ENCODE data around the gene ZNF146. TPM values are rescaled to one million over a fixed set of nuclear protein-coding genes. Genes with fewer than 3 reads are reported as not detected.
"Not testable (repeated sequence)": the region's sequence is repeated elsewhere in the genome, so short reads cannot be mapped to it uniquely, and the experiment has no call there.

Gene ZNF146
- polyA plus RNA-seq, 1 donor (not counting 4 experiments of a cell fraction or from before 2014, with no cell fraction given), result 82.6 TPM

DNA sequence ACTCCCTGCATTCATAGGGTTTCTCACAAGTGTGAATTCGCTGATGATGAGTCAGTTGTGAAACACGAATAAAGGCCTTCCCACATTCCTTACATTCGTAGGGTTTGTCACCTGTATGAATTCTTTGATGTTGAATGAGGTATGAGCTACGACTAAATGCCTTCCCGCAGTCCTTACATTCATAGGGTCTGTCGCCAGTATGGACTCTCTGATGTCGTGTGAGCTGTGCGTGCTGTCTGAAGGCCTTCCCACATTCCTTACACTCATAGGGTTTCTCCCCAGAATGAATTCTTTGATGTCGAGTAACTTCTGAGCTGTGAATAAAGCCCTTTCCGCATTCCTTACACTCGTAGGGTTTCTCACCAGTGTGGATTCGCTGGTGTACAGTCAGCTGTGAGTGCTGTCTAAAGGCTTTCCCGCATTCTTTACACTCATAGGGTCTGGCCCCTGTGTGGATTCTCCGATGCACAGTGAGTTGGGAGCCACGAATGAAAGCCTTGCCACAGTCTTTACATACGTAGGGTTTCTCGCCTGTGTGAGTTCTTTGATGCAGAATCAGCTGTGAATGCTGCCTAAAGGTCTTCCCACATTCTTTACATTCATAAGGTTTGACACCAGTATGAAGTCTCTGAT is 32.2 kb upstream of the ZNF146 start:
- Histone ChIP-seq H2AFZ (ENCODE audit: control insufficient read depth, low read length) (no peak overlapping the region), H3K4me1 (ENCODE audit: control insufficient read depth, extremely low read depth, insufficient read depth, low read length) (peaks cover 7% of the 10 kb centered on the region), H3K9me3 (ENCODE audit: control insufficient read depth, low read depth, low read length) (peaks cover 5% of the 10 kb centered on the region), H3K9me1 (ENCODE audit: control insufficient read depth, extremely low read depth, insufficient read depth, low read length) (no peaks in the 10 kb centered on the region), H4K20me1 (ENCODE audit: control insufficient read depth, extremely low read depth, insufficient read depth, low read length) (no peaks in the 10 kb centered on the region), H3K79me2 (ENCODE audit: control insufficient read depth, insufficient read depth, low read length) (no peaks in the 10 kb centered on the region), H3K9ac (ENCODE audit: control insufficient read depth, extremely low read depth, insufficient read depth, low read length) (no peak overlapping the region), H3K4me3 (ENCODE audit: control insufficient read depth in 2 of 3, extremely low read depth in 1 of 3, insufficient read depth in 2 of 3, low read depth in 1 of 3, low read length in 3 of 3) (no peak overlapping the region), H3K27ac (ENCODE audit: control insufficient read depth, insufficient read depth, low read length) (no peak overlapping the region), H3K36me3 (ENCODE audit: control insufficient read depth in 2 of 2, extremely low read depth in 1 of 2, insufficient read depth in 2 of 2, low read length in 2 of 2) (peaks cover 8% of the 10 kb centered on the region in 2 experiments), H3K4me2 (ENCODE audit: control insufficient read depth, extremely low read depth, insufficient read depth, low read depth, low read length) (no peak overlapping the region), H3K27me3 (ENCODE audit: control insufficient read depth, extremely low read depth, insufficient read depth, low read length) (no peaks in the 10 kb centered on the region)
- TF ChIP-seq, protein P1, sequence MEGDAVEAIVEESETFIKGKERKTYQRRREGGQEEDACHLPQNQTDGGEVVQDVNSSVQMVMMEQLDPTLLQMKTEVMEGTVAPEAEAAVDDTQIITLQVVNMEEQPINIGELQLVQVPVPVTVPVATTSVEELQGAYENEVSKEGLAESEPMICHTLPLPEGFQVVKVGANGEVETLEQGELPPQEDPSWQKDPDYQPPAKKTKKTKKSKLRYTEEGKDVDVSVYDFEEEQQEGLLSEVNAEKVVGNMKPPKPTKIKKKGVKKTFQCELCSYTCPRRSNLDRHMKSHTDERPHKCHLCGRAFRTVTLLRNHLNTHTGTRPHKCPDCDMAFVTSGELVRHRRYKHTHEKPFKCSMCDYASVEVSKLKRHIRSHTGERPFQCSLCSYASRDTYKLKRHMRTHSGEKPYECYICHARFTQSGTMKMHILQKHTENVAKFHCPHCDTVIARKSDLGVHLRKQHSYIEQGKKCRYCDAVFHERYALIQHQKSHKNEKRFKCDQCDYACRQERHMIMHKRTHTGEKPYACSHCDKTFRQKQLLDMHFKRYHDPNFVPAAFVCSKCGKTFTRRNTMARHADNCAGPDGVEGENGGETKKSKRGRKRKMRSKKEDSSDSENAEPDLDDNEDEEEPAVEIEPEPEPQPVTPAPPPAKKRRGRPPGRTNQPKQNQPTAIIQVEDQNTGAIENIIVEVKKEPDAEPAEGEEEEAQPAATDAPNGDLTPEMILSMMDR (optimal IDR thresholded peaks at IDR 0.05 in 1 of 3, IDR thresholded peaks at IDR 0.05 in 1 of 3, conservative IDR thresholded peaks at IDR 0.05 in 1 of 3; ENCODE audit: extremely low read depth in 1 of 3, insufficient read depth in 2 of 3, low read length in 3 of 3), result no peak
- no peak for TF ChIP-seq EZH2 (IDR thresholded peaks at IDR 0.05; ENCODE audit: low read length)
- dilution Hi-C loops (cut with MboI; ENCODE audit: extremely low pct_ligation_motif_present, low sequenced_read_pairs), result no loop called here
- DNase-seq (ENCODE audit: low read depth, low spot score) (peak; percentile 23), FAIRE-seq (no peak)

DNA sequence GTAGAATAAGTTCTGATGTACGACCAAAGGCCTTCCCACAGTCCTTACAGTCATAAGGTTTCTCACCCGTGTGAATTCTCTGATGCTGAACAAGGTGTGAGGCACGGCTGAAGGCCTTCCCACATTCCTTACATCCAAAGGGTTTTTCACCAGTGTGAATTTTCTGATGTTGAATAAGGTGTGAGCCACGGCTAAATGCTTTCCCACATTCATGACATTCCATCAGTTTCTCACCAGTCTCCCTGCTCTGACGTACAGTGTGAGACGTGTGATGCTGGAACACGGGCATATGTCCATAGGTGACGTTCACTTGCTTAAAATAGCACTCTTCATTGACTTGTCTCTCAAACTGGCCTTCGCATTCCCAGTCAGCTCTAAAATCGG is 31.7 kb upstream of the ZNF146 start:
- Histone ChIP-seq H3K9ac (ENCODE audit: control insufficient read depth, extremely low read depth, insufficient read depth, low read length) (no peak overlapping the region), H3K79me2 (ENCODE audit: control insufficient read depth, insufficient read depth, low read length) (no peaks in the 10 kb centered on the region), H3K27me3 (ENCODE audit: control insufficient read depth, extremely low read depth, insufficient read depth, low read length) (no peaks in the 10 kb centered on the region), H3K9me1 (ENCODE audit: control insufficient read depth, extremely low read depth, insufficient read depth, low read length) (no peaks in the 10 kb centered on the region), H3K4me1 (ENCODE audit: control insufficient read depth, extremely low read depth, insufficient read depth, low read length) (peaks cover 7% of the 10 kb centered on the region), H3K9me3 (ENCODE audit: control insufficient read depth, low read depth, low read length) (peaks cover 5% of the 10 kb centered on the region), H3K4me3 (ENCODE audit: control insufficient read depth in 2 of 3, extremely low read depth in 1 of 3, insufficient read depth in 2 of 3, low read depth in 1 of 3, low read length in 3 of 3) (no peak overlapping the region), H3K4me2 (ENCODE audit: control insufficient read depth, extremely low read depth, insufficient read depth, low read depth, low read length) (no peak overlapping the region), H3K27ac (ENCODE audit: control insufficient read depth, insufficient read depth, low read length) (no peak overlapping the region), H3K36me3 (ENCODE audit: control insufficient read depth in 2 of 2, extremely low read depth in 1 of 2, insufficient read depth in 2 of 2, low read length in 2 of 2) (peaks cover 8% of the 10 kb centered on the region in 2 experiments), H4K20me1 (ENCODE audit: control insufficient read depth, extremely low read depth, insufficient read depth, low read length) (no peaks in the 10 kb centered on the region), H2AFZ (ENCODE audit: control insufficient read depth, low read length) (no peak overlapping the region)
- dilution Hi-C loops (cut with MboI; ENCODE audit: extremely low pct_ligation_motif_present, low sequenced_read_pairs), result no loop called here
- DNase-seq (ENCODE audit: low read depth, low spot score), result no peak
- no peak for FAIRE-seq
- no peak for TF ChIP-seq EZH2 (IDR thresholded peaks at IDR 0.05; ENCODE audit: low read length)
- TF ChIP-seq, protein P1 (optimal IDR thresholded peaks at IDR 0.05 in 1 of 3, IDR thresholded peaks at IDR 0.05 in 1 of 3, conservative IDR thresholded peaks at IDR 0.05 in 1 of 3; ENCODE audit: extremely low read depth in 1 of 3, insufficient read depth in 2 of 3, low read length in 3 of 3), result no peak

GRCh38 chr19:36186722-36187121 is 28.2 kb upstream of the ZNF146 start:
- DNase-seq (ENCODE audit: low read depth, low spot score); H3K4me2 ChIP-seq (ENCODE audit: control insufficient read depth, extremely low read depth, insufficient read depth, low read depth, low read length); FAIRE-seq; H3K4me3 ChIP-seq (ENCODE audit: control insufficient read depth in 2 of 3, extremely low read depth in 1 of 3, insufficient read depth in 2 of 3, low read depth in 1 of 3, low read length in 3 of 3); dilution Hi-C loops (cut with MboI; ENCODE audit: extremely low pct_ligation_motif_present, low sequenced_read_pairs); H3K4me1 ChIP-seq (ENCODE audit: control insufficient read depth, extremely low read depth, insufficient read depth, low read length); H3K27ac ChIP-seq (ENCODE audit: control insufficient read depth, insufficient read depth, low read length); H3K9me3 ChIP-seq (ENCODE audit: control insufficient read depth, low read depth, low read length); H3K9ac ChIP-seq (ENCODE audit: control insufficient read depth, extremely low read depth, insufficient read depth, low read length); H3K9me1 ChIP-seq (ENCODE audit: control insufficient read depth, extremely low read depth, insufficient read depth, low read length); H3K79me2 ChIP-seq (ENCODE audit: control insufficient read depth, insufficient read depth, low read length); H4K20me1 ChIP-seq (ENCODE audit: control insufficient read depth, extremely low read depth, insufficient read depth, low read length); H3K27me3 ChIP-seq (ENCODE audit: control insufficient read depth, extremely low read depth, insufficient read depth, low read length); H2AFZ ChIP-seq (ENCODE audit: control insufficient read depth, low read length); H3K36me3 ChIP-seq (ENCODE audit: control insufficient read depth in 2 of 2, extremely low read depth in 1 of 2, insufficient read depth in 2 of 2, low read length in 2 of 2): not testable (repeated sequence)

Data from keratinocyte (primary cell).